AML-193 (cell line): Measurements from ENCODE around the gene ATP2A2.

Experiments
- DNase-seq, 2 experiments: peaks; one replicate each; lab custom pipeline; 2025; lab: John Stamatoyannopoulos, UW

The ATP2A2 gene

GRCh38 chr12:110262442-110263388, 18.3 kb upstream of the ATP2A2 start:
- no peak for DNase-seq

- no peak for DNase-seq
Observed at GRCh38 chr12:110266381-110266960, 14.6 kb upstream of the ATP2A2 start.

- DNase-seq: no peak
Observed at GRCh38 chr12:110266980-110267620, 13.9 kb upstream of the ATP2A2 start.

GRCh38 chr12:110269622-110270124, 11.4 kb upstream of the ATP2A2 start:
- DNase-seq: no peak

- no peak for DNase-seq
Observed at GRCh38 chr12:110270125-110270962, 10.7 kb upstream of the ATP2A2 start.

GRCh38 chr12:110271015-110271414, 10.0 kb upstream of the ATP2A2 start:
- no peak for DNase-seq

GRCh38 chr12:110277530-110278254, 3.4 kb upstream of the ATP2A2 start:
- no peak for DNase-seq

GRCh38 chr12:110278255-110278536, 2.9 kb upstream of the ATP2A2 start:
- no peak for DNase-seq

- no peak for DNase-seq
Observed at GRCh38 chr12:110279566-110280375, 1.3 kb upstream of the ATP2A2 start.

GRCh38 chr12:110280392-110280778, 662 bp upstream of the ATP2A2 start:
- DNase-seq: peak; percentile 20 to 35

- peak; percentile 22 to 41 for DNase-seq
Observed at GRCh38 chr12:110281549-110282299, 677 bp downstream of the ATP2A2 start.

GRCh38 chr12:110282300-110282860, 1.3 kb downstream of the ATP2A2 start:
- DNase-seq: peak in 1 of 2 experiments; percentile 48

GRCh38 chr12:110282956-110283817, 2.1 kb downstream of the ATP2A2 start:
- DNase-seq: peak in 1 of 2 experiments; percentile 13

GRCh38 chr12:110284597-110284996, 3.5 kb downstream of the ATP2A2 start:
- DNase-seq: no peak

GRCh38 chr12:110286623-110287022, 5.6 kb downstream of the ATP2A2 start:
- peak; percentile 16 to 26 for DNase-seq

GRCh38 chr12:110287986-110288385, 6.9 kb downstream of the ATP2A2 start:
- DNase-seq: no peak

GRCh38 chr12:110289044-110289710, 8.1 kb downstream of the ATP2A2 start:
- DNase-seq: no peak

GRCh38 chr12:110289711-110290078, 8.6 kb downstream of the ATP2A2 start:
- DNase-seq: no peak
